ENCODE data around the gene PRKCE. TPM values are rescaled to one million over a fixed set of nuclear protein-coding genes. Genes with fewer than 3 reads are reported as not detected.

The PRKCE gene
- total and polyA plus RNA-seq, 4 donors, result 2.5 to 38.6 (median 5.8) TPM

DNA sequence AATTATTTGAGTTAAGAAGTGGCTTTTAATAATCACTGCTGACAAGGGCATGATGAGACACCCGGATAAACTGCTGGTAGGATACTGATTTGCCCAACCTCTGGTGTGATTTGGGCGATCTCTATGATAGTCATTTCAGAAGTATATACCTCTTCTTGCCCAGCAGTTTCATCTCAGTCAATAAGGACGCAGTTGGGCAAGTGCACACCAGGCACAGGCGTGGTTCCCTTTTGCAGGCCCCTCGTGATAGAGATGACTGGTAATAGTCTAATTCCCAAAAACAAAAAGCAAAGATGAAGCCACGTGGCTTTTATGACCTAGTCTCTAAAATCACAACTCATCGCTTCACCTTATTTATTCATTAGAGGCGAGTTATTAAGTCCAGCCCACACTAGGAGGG lies 246.4 kb downstream of the PRKCE start:
- H3K27ac ChIP-seq (ENCODE audit: low read depth in 1 of 2, low read length in 2 of 2), result no peak overlapping the region
- H3K36me3 ChIP-seq (ENCODE audit: control insufficient read depth in 4 of 4, insufficient read depth in 3 of 4, low read depth in 1 of 4, low read length in 3 of 4), result no peaks in the 10 kb centered on the region
- TF ChIP-seq RAD21 (IDR thresholded peaks at IDR 0.05), result no peak
- TF ChIP-seq, protein P1, sequence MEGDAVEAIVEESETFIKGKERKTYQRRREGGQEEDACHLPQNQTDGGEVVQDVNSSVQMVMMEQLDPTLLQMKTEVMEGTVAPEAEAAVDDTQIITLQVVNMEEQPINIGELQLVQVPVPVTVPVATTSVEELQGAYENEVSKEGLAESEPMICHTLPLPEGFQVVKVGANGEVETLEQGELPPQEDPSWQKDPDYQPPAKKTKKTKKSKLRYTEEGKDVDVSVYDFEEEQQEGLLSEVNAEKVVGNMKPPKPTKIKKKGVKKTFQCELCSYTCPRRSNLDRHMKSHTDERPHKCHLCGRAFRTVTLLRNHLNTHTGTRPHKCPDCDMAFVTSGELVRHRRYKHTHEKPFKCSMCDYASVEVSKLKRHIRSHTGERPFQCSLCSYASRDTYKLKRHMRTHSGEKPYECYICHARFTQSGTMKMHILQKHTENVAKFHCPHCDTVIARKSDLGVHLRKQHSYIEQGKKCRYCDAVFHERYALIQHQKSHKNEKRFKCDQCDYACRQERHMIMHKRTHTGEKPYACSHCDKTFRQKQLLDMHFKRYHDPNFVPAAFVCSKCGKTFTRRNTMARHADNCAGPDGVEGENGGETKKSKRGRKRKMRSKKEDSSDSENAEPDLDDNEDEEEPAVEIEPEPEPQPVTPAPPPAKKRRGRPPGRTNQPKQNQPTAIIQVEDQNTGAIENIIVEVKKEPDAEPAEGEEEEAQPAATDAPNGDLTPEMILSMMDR (IDR thresholded peaks at IDR 0.05; ENCODE audit: low read depth, low read length, missing input control), result no peak
- no peak for TF ChIP-seq JUND (IDR thresholded peaks at IDR 0.05)
- TF ChIP-seq FOXA2 (IDR thresholded peaks at IDR 0.05), result no peak
- TF ChIP-seq, protein P2, sequence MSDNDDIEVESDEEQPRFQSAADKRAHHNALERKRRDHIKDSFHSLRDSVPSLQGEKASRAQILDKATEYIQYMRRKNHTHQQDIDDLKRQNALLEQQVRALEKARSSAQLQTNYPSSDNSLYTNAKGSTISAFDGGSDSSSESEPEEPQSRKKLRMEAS (IDR thresholded peaks at IDR 0.05), result no peak
- TF ChIP-seq RXRA (IDR thresholded peaks at IDR 0.05), result no peak
- TF ChIP-seq ATF3 (IDR thresholded peaks at IDR 0.05), result no peak
- no peak for TF ChIP-seq REST (IDR thresholded peaks at IDR 0.05)
- TF ChIP-seq SP1 (IDR thresholded peaks at IDR 0.05), result no peak
- TF ChIP-seq FOXA1 (IDR thresholded peaks at IDR 0.05), result no peak
- TF ChIP-seq ZBTB33 (IDR thresholded peaks at IDR 0.05), result no peak
- TF ChIP-seq NR2F2 (IDR thresholded peaks at IDR 0.05), result no peak
- TF ChIP-seq EGR1 (IDR thresholded peaks at IDR 0.05; ENCODE audit: low read depth in 2 of 2), result no peak
- TF ChIP-seq HNF4A (conservative IDR thresholded peaks at IDR 0.05), result no peak
- no peak for TF ChIP-seq TAF1 (conservative IDR thresholded peaks at IDR 0.05)
- WGBS, result 92% methylated on average over 8 of the region's 8 CpGs
- H3K9ac ChIP-seq (ENCODE audit: low read depth in 1 of 2, low read length in 2 of 2), result no peak overlapping the region
- no peaks in the 10 kb centered on the region for H3K27me3 ChIP-seq (ENCODE audit: control insufficient read depth in 4 of 4, insufficient read depth in 4 of 4, low read length in 3 of 4)
- H3K4me1 ChIP-seq (ENCODE audit: control insufficient read depth in 4 of 4, insufficient read depth in 4 of 4, low read length in 3 of 4), result no peaks in the 10 kb centered on the region
- no peak overlapping the region for H3K4me3 ChIP-seq (ENCODE audit: low read depth in 1 of 3, low read length in 3 of 3)
- H3K9me3 ChIP-seq (ENCODE audit: control insufficient read depth in 4 of 4, low read length in 3 of 4), result no peaks in the 10 kb centered on the region
- DNase-seq (ENCODE audit: low spot score), result no peak

GRCh38 chr2:45898819-45899218 lies 247.3 kb downstream of the PRKCE start:
- no peak overlapping the region for H3K27ac ChIP-seq (ENCODE audit: low read depth in 1 of 2, low read length in 2 of 2)
- no peaks in the 10 kb centered on the region for H3K36me3 ChIP-seq (ENCODE audit: control insufficient read depth in 4 of 4, insufficient read depth in 3 of 4, low read depth in 1 of 4, low read length in 3 of 4)
- TF ChIP-seq RAD21 (IDR thresholded peaks at IDR 0.05), result no peak
- TF ChIP-seq NR2F2 (IDR thresholded peaks at IDR 0.05), result peak; percentile 23
- DNase-seq (ENCODE audit: low spot score), result no peak
- H3K9ac ChIP-seq (ENCODE audit: low read depth in 1 of 2, low read length in 2 of 2), result no peak overlapping the region
- no peaks in the 10 kb centered on the region for H3K27me3 ChIP-seq (ENCODE audit: control insufficient read depth in 4 of 4, insufficient read depth in 4 of 4, low read length in 3 of 4)
- no peak overlapping the region for H3K4me3 ChIP-seq (ENCODE audit: low read depth in 1 of 3, low read length in 3 of 3)
- H3K9me3 ChIP-seq (ENCODE audit: control insufficient read depth in 4 of 4, low read length in 3 of 4), result no peaks in the 10 kb centered on the region
- WGBS, result 74% methylated on average over 3 of the region's 3 CpGs
- H3K4me1 ChIP-seq (ENCODE audit: control insufficient read depth in 4 of 4, insufficient read depth in 4 of 4, low read length in 3 of 4), result no peaks in the 10 kb centered on the region

Data from liver (tissue), 9 donors.